ENCODE data around the gene P4HA1. TPM values are rescaled to one million over a fixed set of nuclear protein-coding genes. Genes with fewer than 3 reads are reported as not detected.

Gene P4HA1
- total RNA-seq, 1 donor from 2014 or later = 35.6 TPM

DNA sequence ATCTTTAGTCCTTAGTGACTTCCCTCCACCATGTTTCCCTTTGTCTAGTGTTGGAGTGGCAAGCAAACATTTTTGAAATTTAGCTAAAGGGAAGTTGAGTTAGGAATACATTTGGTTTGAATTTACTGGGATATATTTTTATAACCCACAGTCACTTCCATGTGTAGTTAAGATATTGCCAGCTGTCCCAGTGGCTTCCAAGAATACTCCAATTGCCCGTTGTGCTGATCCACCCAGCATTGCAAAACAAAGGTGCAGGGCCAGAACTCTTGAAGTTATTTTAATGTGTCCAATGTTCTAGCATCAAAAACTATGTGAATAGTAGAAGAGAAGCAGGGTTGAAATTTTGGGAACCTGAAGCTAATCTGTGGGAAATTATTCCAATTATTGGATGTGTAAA is 2.5 kb upstream of the P4HA1 start:
- TF ChIP-seq CTCF (IDR thresholded peaks at IDR 0.05; ENCODE audit: insufficient read depth, low read length, poor library complexity, severe bottlenecking) = no peak
- no peaks in the 10 kb centered on the region for H3K36me3 ChIP-seq (ENCODE audit: control insufficient read depth, insufficient read depth, low read length)
- no peak for DNase-seq (ENCODE audit: low read depth)
- H3K4me3 ChIP-seq (ENCODE audit: low read depth, low read length) = no peak overlapping the region
- H3K27me3 ChIP-seq (ENCODE audit: control insufficient read depth, insufficient read depth, low read length) = no peaks in the 10 kb centered on the region

- no peaks in the 10 kb centered on the region for H3K27me3 ChIP-seq (ENCODE audit: control insufficient read depth, insufficient read depth, low read length)
- TF ChIP-seq CTCF (IDR thresholded peaks at IDR 0.05; ENCODE audit: insufficient read depth, low read length, poor library complexity, severe bottlenecking) = no peak
- H3K36me3 ChIP-seq (ENCODE audit: control insufficient read depth, insufficient read depth, low read length) = no peaks in the 10 kb centered on the region
- no peak for DNase-seq (ENCODE audit: low read depth)
- peak overlapping the region; percentile 87 for H3K4me3 ChIP-seq (ENCODE audit: low read depth, low read length)
Measured at GRCh38 chr10:73097305-73097670, 622 bp upstream of the P4HA1 start.

DNA sequence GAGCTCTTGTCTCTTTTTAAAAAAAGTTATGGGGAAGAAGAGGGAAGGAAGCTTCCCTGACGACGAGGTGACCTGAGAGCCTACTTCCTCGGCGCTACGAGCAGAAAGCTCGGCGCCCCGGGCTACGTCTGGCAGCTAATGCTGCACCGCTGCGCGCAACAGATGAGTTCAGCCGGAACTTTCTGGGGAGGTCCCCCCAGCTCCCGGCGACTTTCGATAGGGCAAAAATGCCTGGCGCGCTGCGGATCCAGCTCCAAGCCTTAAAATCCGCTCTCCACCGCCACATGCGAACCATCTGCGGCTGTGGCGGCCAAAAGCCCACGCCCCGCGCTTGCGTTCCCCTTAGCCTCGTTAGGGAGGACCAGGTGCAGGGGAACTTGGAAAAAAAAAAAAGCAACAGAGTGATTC is 621 bp downstream of the P4HA1 start:
- no peak for DNase-seq (ENCODE audit: low read depth)
- Histone ChIP-seq H3K36me3 (ENCODE audit: control insufficient read depth, insufficient read depth, low read length) (no peaks in the 10 kb centered on the region), H3K4me3 (ENCODE audit: low read depth, low read length) (peak overlapping the region; percentile 87), H3K27me3 (ENCODE audit: control insufficient read depth, insufficient read depth, low read length) (no peaks in the 10 kb centered on the region)
- no peak for TF ChIP-seq CTCF (IDR thresholded peaks at IDR 0.05; ENCODE audit: insufficient read depth, low read length, poor library complexity, severe bottlenecking)

DNA sequence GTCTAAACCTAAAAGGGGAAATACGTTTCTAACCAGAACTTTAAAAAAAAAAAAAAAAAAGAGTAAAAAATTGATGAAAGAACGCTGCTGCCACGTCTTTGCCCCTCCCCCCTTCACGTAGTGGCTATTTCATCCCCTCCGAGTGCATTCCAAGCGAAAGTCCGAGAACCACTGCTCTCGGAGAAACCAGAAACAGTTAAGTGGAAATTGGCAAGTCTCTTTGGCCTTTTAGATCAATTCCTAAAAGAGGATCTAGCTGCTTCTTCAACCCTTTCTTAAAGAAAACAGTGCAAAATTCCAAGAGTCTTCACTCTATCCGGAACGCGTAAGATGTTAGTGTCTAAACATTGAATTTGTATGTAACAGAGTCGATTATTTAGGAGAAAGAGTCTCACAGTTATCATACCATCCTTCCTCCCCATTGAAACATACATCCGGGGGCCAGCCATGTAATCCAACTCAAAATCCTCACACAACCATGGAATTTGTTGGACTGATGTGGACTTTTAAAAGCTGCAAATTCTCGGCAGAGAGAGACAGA is 1.1 kb downstream of the P4HA1 start:
- peak overlapping the region; percentile 87 for H3K4me3 ChIP-seq (ENCODE audit: low read depth, low read length)
- DNase-seq (ENCODE audit: low read depth) = no peak
- no peaks in the 10 kb centered on the region for H3K27me3 ChIP-seq (ENCODE audit: control insufficient read depth, insufficient read depth, low read length)
- no peak for TF ChIP-seq CTCF (IDR thresholded peaks at IDR 0.05; ENCODE audit: insufficient read depth, low read length, poor library complexity, severe bottlenecking)
- no peaks in the 10 kb centered on the region for H3K36me3 ChIP-seq (ENCODE audit: control insufficient read depth, insufficient read depth, low read length)

DNA sequence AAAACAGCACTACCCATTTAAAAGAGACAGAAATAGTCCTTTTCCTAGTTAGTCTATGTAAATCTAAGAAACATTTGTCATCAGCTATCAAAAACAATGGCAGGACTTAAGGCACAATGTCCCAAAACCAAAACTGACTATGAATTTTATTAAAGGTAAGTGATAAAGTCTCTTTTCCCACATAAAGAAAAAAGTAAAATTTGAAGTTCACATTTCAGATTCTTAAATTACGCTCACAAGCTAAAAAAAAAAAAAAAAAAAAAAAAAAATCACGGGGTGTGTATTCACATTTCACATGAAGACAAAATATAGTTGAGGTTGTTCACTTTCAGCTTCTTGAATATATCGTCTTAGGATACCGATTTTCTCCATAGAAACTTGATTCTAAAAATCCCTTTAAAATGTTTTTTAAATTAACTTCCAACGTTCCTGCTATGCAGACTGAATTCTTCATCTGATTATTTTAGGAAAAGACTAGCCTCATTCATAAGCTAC is 1.6 kb downstream of the P4HA1 start:
- DNase-seq (ENCODE audit: low read depth) = no peak
- Histone ChIP-seq H3K27me3 (ENCODE audit: control insufficient read depth, insufficient read depth, low read length) (no peaks in the 10 kb centered on the region), H3K36me3 (ENCODE audit: control insufficient read depth, insufficient read depth, low read length) (no peaks in the 10 kb centered on the region), H3K4me3 (ENCODE audit: low read depth, low read length) (peak overlapping the region; percentile 87)
- TF ChIP-seq CTCF (IDR thresholded peaks at IDR 0.05; ENCODE audit: insufficient read depth, low read length, poor library complexity, severe bottlenecking) = no peak
